ENCODE measurements around the gene SYCP2L. TPM values are rescaled to one million over a fixed set of nuclear protein-coding genes. Genes with fewer than 3 reads are reported as not detected.
A peak's percentile ranks its signal among the peaks of the same experiment; 100 is the strongest.
"Not testable (repeated sequence)": the region's sequence is repeated elsewhere in the genome, so short reads cannot be mapped to it uniquely, and the experiment has no call there.

SYCP2L gene
- total and polyA plus RNA-seq, 9 of the 15 experiments (the other 6 are each of a cell fraction or from before 2014, with no cell fraction given): 12.4 to 46.9 (median 22.0) TPM

- H3K36me3 ChIP-seq (ENCODE audit: control insufficient read depth, insufficient read depth, low read length); DNase-seq (ENCODE audit: extremely low read depth in 1 of 4, low spot score in 3 of 4); H2AFZ ChIP-seq (ENCODE audit: low read depth, low read length); H3K79me2 ChIP-seq (ENCODE audit: control insufficient read depth, insufficient read depth, low read length); H3K9ac ChIP-seq (ENCODE audit: insufficient read depth in 1 of 2, low read depth in 2 of 2, low read length in 2 of 2); H3K4me3 ChIP-seq; POLR2A ChIA-PET; H3K27ac ChIP-seq (ENCODE audit: extremely low read depth, low read depth, low read length); intact Hi-C loops (cut with micrococcal nuclease); H4K20me1 ChIP-seq (replicated peaks; ENCODE audit: control insufficient read depth, insufficient read depth, low read length); in situ Hi-C loops (cut with MboI); ATAC-seq; H3K27me3 ChIP-seq (ENCODE audit: control insufficient read depth in 2 of 2, insufficient read depth in 2 of 2, low read length in 2 of 2); H3K9me3 ChIP-seq (replicated peaks; ENCODE audit: control insufficient read depth, insufficient read depth, low read depth, low read length); H3K4me2 ChIP-seq (ENCODE audit: insufficient read depth, low read length); H3K9me1 ChIP-seq (ENCODE audit: control insufficient read depth, insufficient read depth, low read length); FAIRE-seq; BruUV-seq (replicated peaks): not testable (repeated sequence)
- CTCF ChIA-PET (ENCODE audit: low intra/inter-chr PET ratio): interaction anchor here (0.6 kb wide), 1 partner anchor 428 kb away, joined by 3 read pairs; no protein-coding TSS in a partner anchor
- 22% methylated on average over 6 of the region's 6 CpGs for WGBS (ENCODE audit: insufficient coverage, low coverage, missing lambda C conversion rate)
- peaks cover 8 to 11% of the 10 kb centered on the region in 2 experiments; a peak in 3 of 5 replicates for H3K4me1 ChIP-seq (replicated peaks in 1 of 2; ENCODE audit: control insufficient read depth in 2 of 2, insufficient read depth in 2 of 2, low read length in 2 of 2)
- TF ChIP-seq SOX6 (IDR thresholded peaks at IDR 0.05): peak; percentile 98
- 0 out of 2 replicates have a peak, but pooled peaks have one; percentile 55 for TF ChIP-seq ZEB2 (IDR thresholded peaks at IDR 0.05)
- 0 out of 2 replicates have a peak, but pooled peaks have one; percentile 34 for TF ChIP-seq CHAMP1 (IDR thresholded peaks at IDR 0.05)
- TF ChIP-seq CTBP1 (IDR thresholded peaks at IDR 0.05; ENCODE audit: borderline replicate concordance): 0 out of 2 replicates have a peak, but pooled peaks have one; percentile 20
- 0 out of 4 replicates have a peak, but pooled peaks of 1 of the 2 experiments have one; percentile 27 for TF ChIP-seq TEAD1 (CRISPR knock-in tag; IDR thresholded peaks at IDR 0.05)
- TF ChIP-seq CBX1 (IDR thresholded peaks at IDR 0.05; ENCODE audit: low read depth): peak; percentile 46; the same call in 1 of the 2 replicates
- TF ChIP-seq TRIM28 (IDR thresholded peaks at IDR 0.05): peak; percentile 96
- TF ChIP-seq RAD51 (IDR thresholded peaks at IDR 0.05; ENCODE audit: borderline replicate concordance, low read depth): peak; percentile 31; the same call in 1 of the 2 replicates
- TF ChIP-seq L3MBTL2 (IDR thresholded peaks at IDR 0.05): peak; percentile 87
- peak; percentile 70; the same call in 1 of the 2 replicates for TF ChIP-seq CC2D1A (IDR thresholded peaks at IDR 0.05)
- TF ChIP-seq ZBTB17 (CRISPR knock-in tag; IDR thresholded peaks at IDR 0.05): peak; percentile 90
- TF ChIP-seq CBX5 (IDR thresholded peaks at IDR 0.05; ENCODE audit: borderline replicate concordance, low read depth): peak; percentile 95
- peak; percentile 79; the same call in 1 of the 2 replicates for TF ChIP-seq SMARCE1 (IDR thresholded peaks at IDR 0.05)
- TF ChIP-seq AFF1 (IDR thresholded peaks at IDR 0.05; ENCODE audit: low read depth in 1 of 2, partially characterized antibody in 2 of 2): peak; percentile 19 to 60
- TF ChIP-seq ZNF280B (CRISPR knock-in tag; IDR thresholded peaks at IDR 0.05): peak; percentile 89
- TF ChIP-seq ZNF766 (CRISPR knock-in tag; conservative IDR thresholded peaks at IDR 0.05): 0 out of 2 replicates have a peak, but pooled peaks have one; percentile 35
These were observed 33.0 kb upstream of the SYCP2L start for GRCh38 chr6:10853849-10854300.
